DND-41 (cell line): ENCODE data around the gene PHKB.

Source experiments
- ATAC-seq: fragments of 200-7000 bp; cut with Tn5 transposase; 3 replicates; pipeline ENCODE4 v1.9.1; 2021; ENCODE audit warnings: low read depth; ENCODE audit not compliant: insufficient read depth
- DNase-seq: peaks from one replicate; pipeline ENCODE4 v3.0.0-alpha.2; 2020
- H2AFZ ChIP-seq: 2 replicates; pipeline ENCODE4 v1.6.0; 2012; ENCODE audit warnings: low read depth, low read length
- H3K27ac ChIP-seq: 2 replicates; pipeline ENCODE4 v1.5.1; 2012; ENCODE audit warnings: low read length, inconsistent platforms
- H3K27me3 ChIP-seq: fragments of 200-600 bp; sonication (generic); 2 replicates; pipeline ENCODE4 v1.6.0; 2012; ENCODE audit warnings: low read length, mild to moderate bottlenecking, inconsistent platforms; ENCODE audit not compliant: insufficient read depth, poor library complexity
- H3K36me3 ChIP-seq: 2 replicates; pipeline ENCODE4 v1.5.1; 2012; ENCODE audit warnings: low read length, inconsistent platforms; ENCODE audit not compliant: insufficient read depth
- H3K4me1 ChIP-seq: 2 replicates; pipeline ENCODE4 v1.5.1; 2012; ENCODE audit warnings: mild to moderate bottlenecking, low read length; ENCODE audit not compliant: insufficient read depth
- H3K4me2 ChIP-seq: 2 replicates; pipeline ENCODE4 v1.6.0; 2012; ENCODE audit warnings: mild to moderate bottlenecking, moderate library complexity, low read length, inconsistent platforms; ENCODE audit not compliant: insufficient read depth
- H3K4me3 ChIP-seq, 2 experiments: fragments of 200-600 bp in 1 of 2; shearing (Covaris generic) in 1 of 2; 2 replicates each; pipeline ENCODE4 v1.5.1; 2012 to 2016; ENCODE audit warnings: inconsistent platforms in 2 of 2, low read length in 2 of 2, mild to moderate bottlenecking in 2 of 2, low read depth in 1 of 2, moderate library complexity in 1 of 2
- H3K79me2 ChIP-seq: 2 replicates; pipeline ENCODE4 v1.6.0; 2012; ENCODE audit warnings: low read length, inconsistent platforms; ENCODE audit not compliant: insufficient read depth
- H3K9ac ChIP-seq: 2 replicates; pipeline ENCODE4 v1.6.0; 2012; ENCODE audit warnings: low read depth, mild to moderate bottlenecking, inconsistent platforms, low read length, moderate library complexity
- H3K9me3 ChIP-seq: 2 replicates; pipeline ENCODE4 v1.5.1; 2012; ENCODE audit warnings: low read length, moderate library complexity, mild to moderate bottlenecking, inconsistent platforms; ENCODE audit not compliant: insufficient read depth, severe bottlenecking
- H4K20me1 ChIP-seq: 2 replicates; pipeline ENCODE4 v1.6.0; 2012; ENCODE audit warnings: low read length; ENCODE audit not compliant: insufficient read depth
- EZH2 ChIP-seq: IDR thresholded peaks from 3 replicates; pipeline ENCODE4 v1.6.1; 2012; ENCODE audit warnings: borderline replicate concordance, low read depth, mild to moderate bottlenecking, moderate library complexity, low read length, inconsistent platforms; ENCODE audit not compliant: severe bottlenecking
- TF ChIP-seq, protein P1 (sequence below): IDR thresholded peaks from 2 replicates; pipeline ENCODE4 v1.5.1; 2012; ENCODE audit warnings: borderline replicate concordance, low read length, moderate library complexity, mild to moderate bottlenecking; ENCODE audit not compliant: poor library complexity, severe bottlenecking; ENCODE audit errors: extremely low read depth

PHKB gene

DNA sequence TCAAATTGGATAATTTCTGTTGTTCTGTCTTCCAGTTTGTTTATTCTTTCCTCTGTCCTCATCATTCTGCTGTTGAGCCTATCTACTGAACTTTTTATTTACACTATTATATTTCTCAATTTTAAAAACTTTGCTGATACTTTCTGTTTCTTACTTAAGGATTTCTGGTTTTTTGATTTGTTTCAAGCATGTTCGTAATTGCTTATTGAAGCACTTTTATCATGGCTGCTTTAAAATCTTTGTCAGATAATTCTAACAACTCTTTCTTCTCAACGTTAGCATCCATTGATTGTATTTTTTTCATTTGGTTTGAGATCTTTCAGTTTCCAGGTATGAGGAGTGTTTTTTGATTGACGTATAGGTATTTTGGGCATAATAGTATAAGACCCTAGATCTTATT is 116.9 kb downstream of the PHKB start:
- no peak for TF ChIP-seq EZH2
- no peaks in the 10 kb centered on the region for H3K79me2 ChIP-seq
- DNase-seq (no peak), ATAC-seq (no peak)
- H2AFZ ChIP-seq = no peak overlapping the region
- no peaks in the 10 kb centered on the region for H3K27me3 ChIP-seq
- no peaks in the 10 kb centered on the region for H3K9me3 ChIP-seq
- H4K20me1 ChIP-seq = no peaks in the 10 kb centered on the region
- H3K36me3 ChIP-seq = peaks cover 2% of the 10 kb centered on the region; the same call in 1 of the 2 replicates
- no peak overlapping the region for H3K4me3 ChIP-seq
- peaks cover 13% of the 10 kb centered on the region for H3K4me1 ChIP-seq
- H3K4me2 ChIP-seq = no peak overlapping the region
- H3K9ac ChIP-seq = no peak overlapping the region
- no peak overlapping the region for H3K27ac ChIP-seq

DNA sequence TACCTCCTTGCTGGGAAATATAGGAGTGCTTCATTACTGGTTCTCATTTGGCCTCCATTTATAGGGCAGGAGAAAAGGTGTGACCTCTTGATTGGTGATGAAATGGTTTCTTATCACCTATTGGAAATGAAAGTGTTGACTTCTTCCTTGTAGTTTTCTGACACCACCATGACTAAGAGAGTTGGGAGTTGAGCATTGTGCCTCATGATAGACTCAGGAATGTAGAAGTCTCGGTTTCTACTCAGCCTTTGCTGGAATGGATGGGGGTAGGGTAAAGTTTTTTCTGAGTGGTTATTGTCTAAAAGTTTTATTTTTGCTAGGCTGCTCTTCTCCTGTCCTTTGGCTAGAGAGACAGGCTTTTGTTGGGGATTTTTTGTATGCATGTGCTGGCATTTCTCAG is 117.4 kb downstream of the PHKB start:
- no peak for TF ChIP-seq EZH2
- TF ChIP-seq, protein P1, sequence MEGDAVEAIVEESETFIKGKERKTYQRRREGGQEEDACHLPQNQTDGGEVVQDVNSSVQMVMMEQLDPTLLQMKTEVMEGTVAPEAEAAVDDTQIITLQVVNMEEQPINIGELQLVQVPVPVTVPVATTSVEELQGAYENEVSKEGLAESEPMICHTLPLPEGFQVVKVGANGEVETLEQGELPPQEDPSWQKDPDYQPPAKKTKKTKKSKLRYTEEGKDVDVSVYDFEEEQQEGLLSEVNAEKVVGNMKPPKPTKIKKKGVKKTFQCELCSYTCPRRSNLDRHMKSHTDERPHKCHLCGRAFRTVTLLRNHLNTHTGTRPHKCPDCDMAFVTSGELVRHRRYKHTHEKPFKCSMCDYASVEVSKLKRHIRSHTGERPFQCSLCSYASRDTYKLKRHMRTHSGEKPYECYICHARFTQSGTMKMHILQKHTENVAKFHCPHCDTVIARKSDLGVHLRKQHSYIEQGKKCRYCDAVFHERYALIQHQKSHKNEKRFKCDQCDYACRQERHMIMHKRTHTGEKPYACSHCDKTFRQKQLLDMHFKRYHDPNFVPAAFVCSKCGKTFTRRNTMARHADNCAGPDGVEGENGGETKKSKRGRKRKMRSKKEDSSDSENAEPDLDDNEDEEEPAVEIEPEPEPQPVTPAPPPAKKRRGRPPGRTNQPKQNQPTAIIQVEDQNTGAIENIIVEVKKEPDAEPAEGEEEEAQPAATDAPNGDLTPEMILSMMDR = no peak
- Histone ChIP-seq H3K27me3 (no peaks in the 10 kb centered on the region), H3K36me3 (peaks cover 2% of the 10 kb centered on the region; the same call in 1 of the 2 replicates), H2AFZ (no peak overlapping the region), H3K9ac (no peak overlapping the region), H3K9me3 (no peaks in the 10 kb centered on the region), H3K4me2 (no peak overlapping the region), H3K4me3 (no peak overlapping the region), H3K4me1 (peaks cover 13% of the 10 kb centered on the region), H4K20me1 (no peaks in the 10 kb centered on the region), H3K27ac (no peak overlapping the region), H3K79me2 (no peaks in the 10 kb centered on the region)
- DNase-seq = no peak
- no peak for ATAC-seq

DNA sequence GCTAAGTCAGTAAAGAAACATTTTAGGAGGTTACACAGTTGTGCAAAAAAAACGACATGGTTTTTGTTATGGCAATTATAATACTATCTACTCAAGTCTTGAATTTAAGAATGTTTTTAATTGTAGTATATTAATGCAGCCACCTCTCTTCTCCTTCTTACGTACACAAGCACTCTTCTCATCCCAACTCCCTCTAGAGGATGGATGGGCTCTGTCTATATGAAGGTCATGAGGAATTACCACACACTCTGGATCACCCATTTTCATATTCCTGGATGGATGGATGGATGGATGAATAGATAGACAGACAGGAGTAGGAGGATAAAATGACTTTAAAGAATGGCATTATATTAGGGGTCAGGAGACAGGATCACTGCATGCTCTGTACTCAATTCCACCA is 120.0 kb downstream of the PHKB start:
- no peak overlapping the region for H3K4me2 ChIP-seq
- no peaks in the 10 kb centered on the region for H4K20me1 ChIP-seq
- no peaks in the 10 kb centered on the region for H3K27me3 ChIP-seq
- H3K4me1 ChIP-seq = no peaks in the 10 kb centered on the region
- H3K4me3 ChIP-seq = no peak overlapping the region
- H3K36me3 ChIP-seq = peaks cover 2% of the 10 kb centered on the region; the same call in 1 of the 2 replicates
- no peak overlapping the region for H3K27ac ChIP-seq
- no peak for DNase-seq
- no peak overlapping the region for H3K9ac ChIP-seq
- no peaks in the 10 kb centered on the region for H3K9me3 ChIP-seq
- no peak for TF ChIP-seq EZH2
- TF ChIP-seq, protein P1 = no peak
- H2AFZ ChIP-seq = no peak overlapping the region
- no peaks in the 10 kb centered on the region for H3K79me2 ChIP-seq
- no peak for ATAC-seq

DNA sequence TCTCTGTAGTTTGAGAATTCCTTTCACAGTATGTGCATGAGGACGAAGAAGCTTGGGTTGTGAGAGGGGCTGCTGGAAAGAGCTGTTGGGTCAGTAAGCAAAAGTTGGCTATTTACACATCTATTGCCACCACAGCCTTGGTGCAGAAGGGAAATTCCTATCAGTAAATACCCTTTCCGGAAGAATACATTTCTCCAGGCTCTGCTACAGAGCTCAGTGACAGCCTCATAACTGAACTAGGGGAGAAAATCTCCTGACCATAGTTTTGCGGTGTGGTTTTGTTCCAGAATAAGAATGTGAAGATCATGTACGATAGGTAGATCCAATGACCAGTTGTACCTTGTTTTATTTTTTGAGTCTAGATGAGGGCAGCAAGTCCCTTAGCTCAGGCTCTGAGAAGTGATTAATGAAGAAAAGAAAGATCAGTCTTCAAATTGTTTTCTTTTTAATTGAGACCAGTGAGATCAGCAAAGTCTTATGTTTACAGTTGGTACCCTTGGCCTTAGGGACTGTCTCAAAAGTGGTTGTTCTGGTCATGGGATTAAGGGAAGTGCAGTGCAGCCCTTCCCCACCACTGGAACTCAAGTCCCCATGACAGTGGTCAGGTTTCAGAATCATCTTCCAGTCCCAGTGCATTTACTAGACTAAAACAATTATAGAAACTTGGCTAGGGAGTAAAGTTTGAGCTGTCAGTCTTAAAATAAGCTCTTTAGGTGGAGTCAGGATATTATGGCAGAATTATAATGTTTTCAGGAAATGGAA is 123.5 kb downstream of the PHKB start:
- Histone ChIP-seq H2AFZ (no peak overlapping the region), H3K9me3 (no peaks in the 10 kb centered on the region), H4K20me1 (no peaks in the 10 kb centered on the region), H3K79me2 (no peaks in the 10 kb centered on the region), H3K4me2 (no peak overlapping the region), H3K9ac (no peak overlapping the region), H3K36me3 (peaks cover 10% of the 10 kb centered on the region; the same call in 1 of the 2 replicates), H3K27ac (no peak overlapping the region), H3K27me3 (no peaks in the 10 kb centered on the region), H3K4me1 (no peaks in the 10 kb centered on the region), H3K4me3 (no peak overlapping the region)
- DNase-seq (no peak), ATAC-seq (no peak)
- TF ChIP-seq EZH2 = no peak
- TF ChIP-seq, protein P1 = no peak
